ENCODE data around the gene RBFOX1. TPM values are rescaled to one million over a fixed set of nuclear protein-coding genes. Genes with fewer than 3 reads are reported as not detected.

The RBFOX1 gene
- total RNA-seq, 4 donors from 2014 or later = 0.40 to 0.98 TPM; not detected in 2

GRCh38 chr16:7713244-7713643, 380.6 kb downstream of the RBFOX1 start:
- Histone ChIP-seq H3K36me3 (no peaks in the 10 kb centered on the region), H3K4me1 (no peaks in the 10 kb centered on the region), H3K4me3 (replicated peaks in 1 of 3) (no peak overlapping the region), H3K27me3 (no peaks in the 10 kb centered on the region), H3K9me3 (no peaks in the 10 kb centered on the region), H3K27ac (no peak overlapping the region)
- DNase-seq = no peak
- TF ChIP-seq CTCF (IDR thresholded peaks at IDR 0.05) = no peak
- TF ChIP-seq POLR2A (IDR thresholded peaks at IDR 0.05) = no peak
- intact Hi-C loops (cut with DNase I) = no loop called here
- 75 to 90% methylated on average over 2 of the region's 2 CpGs for WGBS, 2 donors

- H3K36me3 ChIP-seq = no peaks in the 10 kb centered on the region
- no peaks in the 10 kb centered on the region for H3K4me1 ChIP-seq
- H3K9me3 ChIP-seq = no peaks in the 10 kb centered on the region
- 100% methylated on average over 2 of the region's 2 CpGs for WGBS, 2 donors
- TF ChIP-seq CTCF (IDR thresholded peaks at IDR 0.05) (no peak), POLR2A (IDR thresholded peaks at IDR 0.05) (no peak)
- no peak overlapping the region for H3K27ac ChIP-seq
- DNase-seq = no peak
- no peak overlapping the region for H3K4me3 ChIP-seq (replicated peaks in 1 of 3)
- H3K27me3 ChIP-seq = no peaks in the 10 kb centered on the region
- intact Hi-C loops (cut with DNase I) = no loop called here
Measured at GRCh38 chr16:7714775-7715174, 382.1 kb downstream of the RBFOX1 start.

- no peaks in the 10 kb centered on the region for H3K9me3 ChIP-seq
- no peak overlapping the region for H3K27ac ChIP-seq
- no peak for DNase-seq
- TF ChIP-seq CTCF (IDR thresholded peaks at IDR 0.05) (no peak), POLR2A (IDR thresholded peaks at IDR 0.05) (no peak)
- no peak overlapping the region for H3K4me3 ChIP-seq (replicated peaks in 1 of 3)
- intact Hi-C loops (cut with DNase I) = no loop called here
- H3K27me3 ChIP-seq = no peaks in the 10 kb centered on the region
- no peaks in the 10 kb centered on the region for H3K36me3 ChIP-seq
- H3K4me1 ChIP-seq = no peaks in the 10 kb centered on the region
- WGBS, 2 donors = 45 to 53% methylated on average over 17 to 18 of the region's 18 CpGs
Measured at GRCh38 chr16:7716660-7717550, 384.3 kb downstream of the RBFOX1 start.

GRCh38 chr16:7722761-7723160, 390.1 kb downstream of the RBFOX1 start:
- Histone ChIP-seq H3K4me1 (no peaks in the 10 kb centered on the region), H3K4me3 (replicated peaks in 1 of 3) (no peak overlapping the region), H3K36me3 (no peaks in the 10 kb centered on the region), H3K9me3 (no peaks in the 10 kb centered on the region), H3K27me3 (no peaks in the 10 kb centered on the region), H3K27ac (no peak overlapping the region)
- WGBS, 2 donors = 57 to 66% methylated on average over 4 of the region's 4 CpGs
- intact Hi-C loops (cut with DNase I) = no loop called here
- no peak for TF ChIP-seq CTCF (IDR thresholded peaks at IDR 0.05)
- TF ChIP-seq POLR2A (IDR thresholded peaks at IDR 0.05) = no peak
- DNase-seq = no peak

GRCh38 chr16:7731141-7731540, 398.5 kb downstream of the RBFOX1 start:
- intact Hi-C loops (cut with DNase I) = no loop called here
- 77 to 89% methylated on average over 5 of the region's 5 CpGs for WGBS, 2 donors
- no peaks in the 10 kb centered on the region for H3K36me3 ChIP-seq

More at GRCh38 chr16:7731141-7731540, 398.5 kb downstream of the RBFOX1 start:
- DNase-seq = no peak
- Histone ChIP-seq H3K27ac (no peak overlapping the region), H3K4me3 (replicated peaks in 1 of 3) (no peak overlapping the region), H3K27me3 (no peaks in the 10 kb centered on the region), H3K9me3 (no peaks in the 10 kb centered on the region), H3K4me1 (no peaks in the 10 kb centered on the region)
- TF ChIP-seq POLR2A (IDR thresholded peaks at IDR 0.05) (no peak), CTCF (IDR thresholded peaks at IDR 0.05) (no peak)
